ENCODE results near the gene RUFY1.

RUFY1 gene

GRCh38 chr5:179605026-179605833 is 54.9 kb downstream of the RUFY1 start:
- no peak for DNase-seq

- DNase-seq: no peak
Measured at GRCh38 chr5:179606071-179606909, 55.9 kb downstream of the RUFY1 start.

- DNase-seq: no peak
Measured at GRCh38 chr5:179606910-179607159, 56.5 kb downstream of the RUFY1 start.

DNA sequence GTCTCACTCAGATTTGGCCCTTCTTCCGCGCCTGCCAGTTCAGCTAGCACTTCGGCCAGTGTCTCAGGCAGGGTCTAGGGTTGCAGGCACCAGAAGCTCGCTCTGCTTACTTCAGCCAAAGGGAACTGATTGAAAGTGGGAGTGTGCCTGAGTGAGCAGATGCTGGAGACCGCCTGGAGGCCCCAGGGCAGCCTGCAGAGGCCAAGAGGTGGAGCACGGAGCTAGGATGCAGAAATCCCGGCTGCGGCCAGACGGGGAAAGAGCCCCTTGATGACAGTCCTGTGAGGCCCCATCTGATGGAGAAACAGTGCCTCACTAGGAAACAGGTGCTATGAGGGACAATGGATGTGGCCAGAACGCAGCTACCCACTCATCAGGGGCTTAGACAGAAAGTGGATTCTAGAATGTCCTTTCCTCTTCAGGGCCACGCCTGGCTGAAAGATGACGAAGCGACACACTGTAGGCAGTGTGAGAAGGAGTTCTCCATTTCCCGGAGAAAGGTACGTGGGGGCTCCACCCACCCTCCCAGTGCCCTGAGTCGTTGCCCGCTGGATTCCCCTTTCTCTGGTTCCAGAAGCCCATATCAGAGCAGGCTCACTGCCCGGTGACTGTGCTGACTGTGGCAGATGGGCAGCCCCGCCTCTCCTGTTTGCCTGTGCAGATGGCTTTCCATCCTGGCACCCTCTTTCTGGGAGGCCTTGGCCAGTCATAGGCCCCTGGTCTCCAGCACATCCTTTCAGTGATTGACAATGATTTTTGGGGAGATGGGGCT is 57.0 kb downstream of the RUFY1 start:
- DNase-seq: no peak

- peak; percentile 29 for DNase-seq
Measured at GRCh38 chr5:179608131-179608581, 57.8 kb downstream of the RUFY1 start.

DNA sequence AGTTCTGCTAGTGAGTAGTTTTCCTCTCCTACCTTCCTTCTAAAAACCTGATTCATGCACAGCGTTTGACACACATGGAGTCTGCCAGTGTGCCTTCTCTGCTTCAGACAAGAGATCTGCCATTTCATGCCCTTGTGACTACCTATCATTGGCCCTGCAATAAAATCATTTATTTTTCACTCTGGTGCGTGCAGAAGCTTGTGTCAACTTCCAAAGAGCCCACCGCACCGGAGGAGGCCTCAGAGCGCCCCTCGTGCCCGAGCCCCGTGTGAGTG is 59.4 kb downstream of the RUFY1 start:
- no peak for DNase-seq

DNA sequence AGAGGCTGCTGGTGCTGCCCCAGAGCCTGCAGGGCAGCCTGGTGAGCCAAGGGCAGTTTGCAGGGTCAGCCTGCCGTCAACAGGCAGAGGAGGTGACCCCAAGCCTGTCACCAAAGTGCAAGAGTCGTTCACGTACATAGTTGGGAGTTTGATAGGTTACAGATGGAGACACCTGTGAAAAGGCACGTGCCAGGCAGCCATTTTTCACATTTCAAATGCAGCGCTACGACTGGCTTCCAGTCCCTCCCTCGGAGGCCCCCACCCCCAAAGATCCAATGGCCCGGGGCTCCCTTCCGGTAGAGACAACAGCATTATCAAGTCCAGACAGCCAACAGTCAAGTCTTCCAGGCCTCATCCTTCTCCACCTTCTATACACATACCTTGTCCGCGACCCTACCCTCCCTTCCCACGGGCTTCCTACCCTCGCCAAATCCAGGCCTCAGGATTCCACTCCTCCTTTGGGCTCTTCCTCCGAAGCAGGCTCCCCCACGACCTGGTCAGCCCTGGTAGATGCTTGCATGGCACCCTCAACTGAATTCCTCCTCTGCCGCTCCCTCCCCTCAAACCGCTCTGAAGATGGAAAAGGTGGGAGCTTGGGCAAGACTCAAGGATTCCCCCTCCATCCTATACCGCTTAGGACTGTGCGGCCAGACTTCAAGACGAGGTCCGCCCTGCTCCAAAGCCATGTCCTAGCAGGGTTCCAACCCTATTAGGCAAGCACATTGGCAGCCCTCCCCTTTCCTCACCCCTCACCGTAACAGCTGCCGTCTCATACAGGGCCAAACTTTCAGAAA is 60.0 kb downstream of the RUFY1 start:
- DNase-seq: no peak

DNA sequence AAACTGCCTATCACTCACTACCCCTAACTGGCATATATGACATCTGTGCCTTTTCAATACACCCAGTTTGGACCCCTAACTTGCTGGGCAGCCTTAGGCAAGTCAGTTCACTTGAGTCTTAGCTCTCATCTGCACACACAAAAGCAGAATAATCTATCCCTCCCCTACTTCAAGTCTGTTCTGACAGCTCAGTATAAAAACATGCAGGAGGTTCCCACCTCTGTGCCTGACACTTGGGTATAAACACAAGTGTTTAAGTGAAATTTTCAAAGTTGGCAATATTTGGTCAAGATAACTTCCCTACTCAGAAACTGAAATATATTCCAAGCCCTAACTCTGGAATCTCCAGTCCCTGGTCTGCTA is 60.5 kb downstream of the RUFY1 start:
- DNase-seq: no peak

GRCh38 chr5:179612577-179613459 is 62.5 kb downstream of the RUFY1 start:
- no peak for DNase-seq

DNA sequence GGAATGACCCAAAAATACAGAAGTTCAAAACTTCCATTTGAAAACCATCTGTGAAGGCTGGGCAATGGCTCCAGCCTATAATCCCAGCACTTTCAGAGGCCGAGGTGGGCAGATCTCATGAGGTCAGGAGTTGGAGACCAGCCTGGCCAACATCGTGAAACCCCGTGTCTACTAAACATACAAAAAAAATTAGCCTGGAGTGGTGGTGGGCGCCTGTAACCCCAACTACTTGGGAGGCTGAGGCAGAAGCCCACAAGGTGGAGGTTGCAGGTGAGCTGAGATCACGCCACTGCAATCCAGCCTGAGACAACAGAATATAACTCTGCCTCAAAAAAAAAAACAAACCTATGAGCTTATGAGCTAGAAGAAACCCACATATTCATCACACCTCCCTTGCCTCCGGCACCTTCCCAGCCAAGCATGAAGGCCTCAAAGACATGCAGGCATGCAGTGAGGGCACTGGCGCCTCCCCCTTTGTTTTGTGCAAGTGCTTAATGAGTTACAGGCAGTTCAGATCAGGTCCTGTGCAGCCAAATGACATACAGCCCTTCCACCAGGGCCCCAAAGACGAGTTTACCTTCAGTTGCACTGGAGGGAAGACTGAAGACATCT is 63.2 kb downstream of the RUFY1 start:
- no peak for DNase-seq

DNA sequence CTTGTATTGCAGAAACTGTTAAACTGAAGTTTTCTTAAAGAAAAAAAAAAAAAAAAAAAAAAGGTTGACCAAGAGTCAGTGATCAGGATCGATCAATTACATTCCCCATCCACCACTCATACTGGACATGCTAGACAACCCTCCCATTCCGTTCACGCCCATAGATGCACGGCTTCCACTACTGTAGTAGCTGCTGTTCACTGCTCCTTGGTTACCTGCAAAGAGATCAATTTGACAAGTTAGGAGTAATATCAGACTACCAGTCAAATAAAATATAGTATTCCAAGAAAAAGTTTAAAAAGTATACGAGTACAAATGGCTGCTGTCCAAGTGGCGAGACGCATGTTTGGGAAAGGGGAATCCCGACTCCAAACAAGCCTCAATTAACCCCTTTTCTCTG is 64.4 kb downstream of the RUFY1 start:
- DNase-seq: no peak

- no peak for DNase-seq
Measured at GRCh38 chr5:179615203-179615602, 64.8 kb downstream of the RUFY1 start.

GRCh38 chr5:179616002-179616594 is 65.7 kb downstream of the RUFY1 start:
- DNase-seq: no peak

DNA sequence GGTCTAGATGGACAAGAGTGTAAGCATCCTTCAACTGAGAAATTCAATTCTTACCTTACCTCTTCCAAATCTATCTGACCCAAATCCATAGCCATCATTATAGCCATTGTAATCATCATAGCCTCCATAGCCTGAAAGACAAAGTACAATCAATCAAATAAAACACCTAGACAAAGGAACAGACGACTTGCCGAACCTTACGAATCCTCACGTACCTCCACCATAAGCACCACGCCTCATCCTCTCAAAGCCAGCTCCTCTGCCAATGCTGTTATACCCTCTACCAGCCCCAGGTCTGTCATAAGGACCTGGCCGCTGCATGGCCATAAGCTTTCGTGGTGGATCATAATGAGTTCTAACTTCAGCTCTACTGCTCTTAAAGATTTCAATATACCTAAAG is 67.6 kb downstream of the RUFY1 start:
- no peak for DNase-seq

- no peak for DNase-seq
Measured at GRCh38 chr5:179618923-179619554, 68.7 kb downstream of the RUFY1 start.

GRCh38 chr5:179619776-179620175 is 69.4 kb downstream of the RUFY1 start:
- DNase-seq: no peak

DNA sequence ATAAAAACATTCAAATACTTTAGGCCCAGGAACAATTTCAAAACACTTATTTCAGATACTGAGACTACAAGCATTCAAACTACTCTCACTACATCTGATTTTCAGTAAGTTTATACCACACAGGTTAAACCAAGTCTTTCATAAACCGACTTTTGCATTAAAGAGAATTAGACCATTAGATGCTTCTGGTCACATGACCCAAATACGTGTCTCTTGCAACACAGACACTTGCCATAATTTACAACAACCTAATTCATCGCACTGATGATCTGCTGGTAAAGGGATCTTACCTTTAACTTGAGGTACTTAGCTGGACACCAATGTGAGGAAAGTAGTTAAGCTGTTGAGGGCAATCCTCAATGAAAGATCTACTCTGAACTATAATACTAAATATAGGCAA is 69.9 kb downstream of the RUFY1 start:
- DNase-seq: no peak

GRCh38 chr5:179620703-179621350 is 70.5 kb downstream of the RUFY1 start:
- DNase-seq: no peak

DNA sequence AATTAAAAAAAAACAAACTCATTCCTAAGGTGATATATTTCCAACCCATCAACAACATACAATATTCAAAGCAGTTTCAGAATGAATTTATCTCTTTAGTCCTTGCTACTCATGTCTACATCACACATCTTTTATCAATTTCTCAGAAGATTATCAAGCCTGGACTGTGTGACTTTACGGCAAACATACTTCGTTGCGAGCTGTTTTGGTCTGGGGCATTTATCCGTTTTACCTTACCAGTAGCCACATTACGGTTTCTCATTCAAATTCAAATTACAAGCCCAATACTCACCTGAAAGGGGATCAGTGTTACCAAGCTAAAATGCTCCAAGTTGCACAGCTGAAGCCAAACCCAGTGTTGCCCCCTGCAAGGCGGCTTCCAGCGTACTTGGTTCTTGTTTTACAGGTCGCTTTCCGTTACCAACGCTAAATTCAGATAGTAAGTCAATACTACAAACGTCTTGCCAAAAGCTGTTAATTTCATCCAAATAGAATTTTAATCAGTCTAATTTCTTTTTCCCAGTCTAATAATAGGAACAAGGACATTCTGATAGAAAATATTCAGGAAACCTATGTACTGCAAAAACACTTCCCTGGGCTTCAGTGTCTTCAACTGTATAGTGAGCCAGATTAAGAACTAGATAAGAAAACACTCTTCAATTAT is 71.3 kb downstream of the RUFY1 start:
- DNase-seq: no peak
